ENCODE measurements around the gene ABT1. TPM values are rescaled to one million over a fixed set of nuclear protein-coding genes. Genes with fewer than 3 reads are reported as not detected.

ABT1 gene
- total and polyA plus RNA-seq, 2 of the 8 experiments (the other 6 are each of a cell fraction or from before 2014, with no cell fraction given): 20.5 to 30.7 TPM

- CTCF ChIA-PET (ENCODE audit: partially characterized antibody): interaction anchor here (2.0 to 2.1 kb wide), 2 partner anchors 10 to 43 kb away, joined by 6 to 8 read pairs; no protein-coding TSS in a partner anchor
- H3K27me3 ChIP-seq (replicated peaks in 1 of 4; ENCODE audit: control insufficient read depth in 3 of 4, extremely low read depth in 1 of 4, insufficient read depth in 3 of 4, low read length in 3 of 4): no peaks in the 10 kb centered on the region
- no peak overlapping the region for H4K5ac ChIP-seq (ENCODE audit: insufficient read length, low read depth, low read length)
- no peaks in the 10 kb centered on the region for H4K20me1 ChIP-seq (replicated peaks in 1 of 2; ENCODE audit: control insufficient read depth in 1 of 2, insufficient read depth in 2 of 2, low read length in 2 of 2)
- H3K9ac ChIP-seq (replicated peaks in 1 of 4; ENCODE audit: extremely low read depth in 1 of 4, low read depth in 3 of 4, low read length in 3 of 4): no peak overlapping the region
- POLR2A ChIA-PET (ENCODE audit: partially characterized antibody): interaction anchor here (2.5 to 3.8 kb wide), 2 partner anchors 15 to 19 kb away, joined by 12 to 40 read pairs; partner anchors contain the start of gene HMGN4
- no peak overlapping the region for H2BK12ac ChIP-seq (ENCODE audit: low read depth, low read length)
- H3K79me2 ChIP-seq (ENCODE audit: control insufficient read depth in 1 of 2, insufficient read depth in 2 of 2, low read length in 2 of 2): no peaks in the 10 kb centered on the region
- TF ChIP-seq RXRA (IDR thresholded peaks at IDR 0.05; ENCODE audit: insufficient read depth, low read depth, low read length) (no peak), SP4 (IDR thresholded peaks at IDR 0.05; ENCODE audit: low read length) (no peak), KDM5A (IDR thresholded peaks at IDR 0.05; ENCODE audit: low read length) (no peak), EZH2 (IDR thresholded peaks at IDR 0.05; ENCODE audit: low read depth, low read length, severe bottlenecking) (no peak), GTF2F1 (IDR thresholded peaks at IDR 0.05; ENCODE audit: borderline replicate concordance, low read depth, low read length) (no peak), POLR2A (IDR thresholded peaks at IDR 0.05; ENCODE audit: control extremely low read depth in 1 of 2, low read depth in 2 of 2, low read length in 2 of 2) (no peak), FOSL1 (IDR thresholded peaks at IDR 0.05; ENCODE audit: insufficient read depth, low read depth, low read length) (no peak), POLR2AphosphoS5 (IDR thresholded peaks at IDR 0.05; ENCODE audit: low read depth, low read length) (no peak), TEAD4 (IDR thresholded peaks at IDR 0.05; ENCODE audit: low read depth, low read length) (no peak), CHD2 (IDR thresholded peaks at IDR 0.05; ENCODE audit: low read length) (no peak), SUZ12 (IDR thresholded peaks at IDR 0.05; ENCODE audit: low read length) (no peak), KDM4A (IDR thresholded peaks at IDR 0.05; ENCODE audit: low read depth, low read length, severe bottlenecking) (no peak), HDAC6 (IDR thresholded peaks at IDR 0.05; ENCODE audit: low read depth, low read length) (no peak), EGR1 (IDR thresholded peaks at IDR 0.05; ENCODE audit: borderline replicate concordance, low read depth, low read length) (no peak), TAF7 (optimal IDR thresholded peaks at IDR 0.05; ENCODE audit: borderline replicate concordance, low read depth, low read length) (no peak), ZNF274 (IDR thresholded peaks at IDR 0.05; ENCODE audit: borderline replicate concordance, extremely low read depth, low read length) (no peak)
- H2AFZ ChIP-seq (ENCODE audit: low read length): no peak overlapping the region
- no peak overlapping the region for H2AK5ac ChIP-seq (ENCODE audit: low read depth, low read length)
- H3K23ac ChIP-seq (ENCODE audit: insufficient read length): no peak overlapping the region
- no peaks in the 10 kb centered on the region for H3K9me3 ChIP-seq (ENCODE audit: insufficient read depth in 2 of 2, low read depth in 1 of 2, low read length in 1 of 2)
- no peak overlapping the region for H3K18ac ChIP-seq (ENCODE audit: extremely low read depth, low read length)
- no peak overlapping the region for H3K56ac ChIP-seq (replicated peaks; ENCODE audit: insufficient read length, low read depth, low read length)
- H2BK20ac ChIP-seq (ENCODE audit: low read length): no peak overlapping the region
- 93% methylated on average over 10 of the region's 10 CpGs; no CpG with 5 or more reads in 1 of the 2 experiments for WGBS, 2 experiments (ENCODE audit: extremely low coverage in 1 of 2, insufficient coverage in 1 of 2, insufficient read length in 1 of 2, insufficient replicate concordance in 2 of 2, low coverage in 1 of 2, low lambda C conversion rate in 2 of 2, missing lambda C conversion rate in 1 of 2)
- H2BK120ac ChIP-seq (replicated peaks; ENCODE audit: low read depth, low read length): no peak overlapping the region
- no peaks in the 10 kb centered on the region for H3K79me1 ChIP-seq (ENCODE audit: low read depth, low read length)
- peak overlapping the region in 2 of 4 experiments; percentile 80 to 96; a peak in 3 of 8 replicates for H3K4me3 ChIP-seq (ENCODE audit: extremely low read depth in 1 of 4, insufficient read depth in 2 of 4, low read depth in 3 of 4, low read length in 4 of 4)
- H2BK15ac ChIP-seq (ENCODE audit: low read length): no peak overlapping the region
- H3K4ac ChIP-seq (replicated peaks; ENCODE audit: insufficient read length, low read depth, low read length): no peak overlapping the region
- H4K8ac ChIP-seq (ENCODE audit: extremely low read depth, insufficient read depth, low read length): no peak overlapping the region
- no peak overlapping the region for H3K27ac ChIP-seq (ENCODE audit: low read depth, low read length)
- FAIRE-seq (no peak), DNase-seq (ENCODE audit: low read depth in 1 of 2, low spot score in 2 of 2) (peak in 1 of 2 experiments; percentile 32)
- H3K4me1 ChIP-seq (replicated peaks in 1 of 4; ENCODE audit: control insufficient read depth in 3 of 4, insufficient read depth in 4 of 4, low read length in 3 of 4): no peaks in the 10 kb centered on the region; a peak in 2 of 7 replicates
- H2BK5ac ChIP-seq (ENCODE audit: low read depth, low read length): no peak overlapping the region
- H3K4me2 ChIP-seq (ENCODE audit: insufficient read depth in 1 of 2, low read depth in 2 of 2, low read length in 2 of 2): peak overlapping the region; percentile 77 to 80; a peak in 2 of 4 replicates
- no peak overlapping the region for H4K91ac ChIP-seq (replicated peaks; ENCODE audit: insufficient read length, low read length)
- no peak overlapping the region for H3K14ac ChIP-seq (ENCODE audit: insufficient read length)
- peaks cover 17% of the 10 kb centered on the region for H3K23me2 ChIP-seq (ENCODE audit: low read depth, low read length)
- H3K36me3 ChIP-seq (ENCODE audit: control insufficient read depth in 2 of 4, insufficient read depth in 4 of 4, low read length in 3 of 4): no peaks in the 10 kb centered on the region
These were observed 44.5 kb upstream of the ABT1 start for GRCh38 chr6:26552205-26552604.
